HG02759 (cell line): Measurements from ENCODE around the gene CCL19.

Source experiments
- ATAC-seq: cut with Tn5 transposase; IDR thresholded peaks from one replicate; pipeline ENCODE4 v1.9.1; 2021; ENCODE audit warnings: mild to moderate bottlenecking, moderate library complexity; ENCODE audit not compliant: unreplicated experiment

CCL19 gene

GRCh38 chr9:34701023-34701768, 10.1 kb upstream of the CCL19 start:
- peak; percentile 63 for ATAC-seq

GRCh38 chr9:34694811-34695210, 3.7 kb upstream of the CCL19 start:
- no peak for ATAC-seq

GRCh38 chr9:34693560-34693959, 2.5 kb upstream of the CCL19 start:
- ATAC-seq = no peak

DNA sequence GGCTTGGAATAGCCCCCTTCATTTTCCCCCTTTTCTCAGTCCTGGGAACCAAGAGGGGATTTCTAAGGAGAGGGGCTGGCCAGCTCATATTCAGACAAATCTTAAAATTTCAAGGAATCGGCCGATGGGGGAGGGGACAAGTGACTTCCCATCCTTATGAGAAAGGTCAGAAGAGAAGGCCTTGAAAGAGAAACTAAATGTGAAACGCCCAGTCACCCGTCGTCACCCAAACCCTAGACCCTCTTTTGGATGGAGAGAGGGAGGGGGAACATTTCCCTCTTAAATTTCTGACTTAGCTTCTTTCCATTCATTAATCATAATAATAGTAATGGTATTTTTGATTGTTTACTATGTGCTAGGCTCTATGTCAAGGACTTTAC, 850 bp upstream of the CCL19 start:
- no peak for ATAC-seq

GRCh38 chr9:34689512-34689911, 1.6 kb downstream of the CCL19 start:
- ATAC-seq = no peak

DNA sequence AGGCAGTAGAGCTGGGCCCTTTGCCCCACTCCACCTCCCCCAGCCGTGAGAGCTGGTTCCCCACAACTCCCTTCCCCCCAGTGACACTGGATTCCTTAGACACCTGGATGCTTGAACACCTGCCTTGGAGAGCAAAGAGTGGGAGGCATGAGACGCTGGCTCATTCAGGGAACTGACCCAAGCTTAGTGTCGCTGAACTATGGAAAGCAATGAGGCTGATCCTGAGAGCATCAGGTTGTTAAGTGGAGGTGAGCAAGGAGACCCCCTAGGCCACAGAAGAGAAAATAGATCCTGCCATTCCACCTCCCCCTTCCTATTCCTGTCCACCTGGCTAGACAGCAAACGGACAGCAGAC, 2.0 kb downstream of the CCL19 start:
- no peak for ATAC-seq

- no peak for ATAC-seq
These were observed 2.6 kb downstream of the CCL19 start for GRCh38 chr9:34688329-34689115.

- ATAC-seq = no peak
These were observed 3.6 kb downstream of the CCL19 start for GRCh38 chr9:34687276-34688030.

GRCh38 chr9:34686732-34687131, 4.3 kb downstream of the CCL19 start:
- no peak for ATAC-seq

- no peak for ATAC-seq
These were observed 4.8 kb downstream of the CCL19 start for GRCh38 chr9:34686231-34686630.

DNA sequence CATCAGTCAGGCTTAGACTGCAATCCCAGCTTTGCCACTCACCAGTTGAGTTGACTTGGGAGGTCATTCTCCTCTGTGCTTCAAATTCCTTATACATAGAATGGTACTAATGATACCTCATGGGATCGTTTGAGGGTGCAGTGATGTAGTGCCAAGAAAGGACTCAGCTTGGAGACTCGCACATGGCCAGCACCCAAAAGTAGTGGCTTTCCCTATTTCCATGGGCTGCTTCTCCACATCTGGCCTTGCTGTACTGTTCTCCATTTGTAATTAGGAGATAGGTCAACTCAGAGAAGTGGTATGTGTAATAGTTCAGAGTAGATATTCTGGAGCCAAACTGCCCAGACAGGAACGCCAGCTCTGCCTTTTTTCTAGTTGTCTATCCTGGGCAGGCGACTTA, 5.5 kb downstream of the CCL19 start:
- no peak for ATAC-seq

DNA sequence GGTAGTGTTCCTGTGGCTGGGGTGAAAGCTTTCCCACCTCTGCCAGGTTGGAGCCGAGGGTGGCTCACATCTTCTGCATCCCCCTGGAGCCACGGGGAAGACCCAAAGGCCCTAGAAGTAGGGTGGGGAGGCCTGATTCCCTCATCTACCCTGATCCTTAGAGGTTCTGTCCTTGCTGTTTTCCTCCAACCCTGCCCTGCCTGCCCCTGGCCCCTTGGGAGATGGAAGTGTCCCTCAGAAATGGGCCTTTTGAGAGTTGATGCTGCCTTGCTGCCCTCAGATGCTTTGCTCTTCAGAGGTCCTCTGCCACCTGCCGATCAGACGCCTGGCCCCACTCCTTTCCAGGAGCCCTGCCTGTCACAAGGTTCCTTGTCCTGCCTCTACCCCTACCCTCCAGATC, 6.3 kb downstream of the CCL19 start:
- ATAC-seq = no peak

DNA sequence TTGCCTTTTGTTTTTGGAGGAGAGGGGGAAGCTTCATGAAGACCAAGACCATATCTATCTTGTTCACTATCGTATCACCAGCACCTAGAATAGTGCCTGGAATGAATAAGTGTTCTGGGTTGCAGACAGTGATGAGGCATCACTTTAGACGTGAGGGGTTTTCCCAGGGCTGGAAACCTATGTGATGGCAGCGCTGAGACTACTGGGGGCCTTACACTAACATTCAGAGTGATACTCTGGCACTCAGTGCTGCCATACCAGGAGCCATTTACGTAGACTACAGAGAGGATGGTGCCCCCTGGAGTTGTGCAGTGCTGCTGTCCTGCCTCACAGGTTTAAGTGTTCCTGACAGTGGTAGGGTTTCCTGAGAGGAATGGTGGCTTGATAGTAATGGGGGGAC, 6.9 kb downstream of the CCL19 start:
- no peak for ATAC-seq

DNA sequence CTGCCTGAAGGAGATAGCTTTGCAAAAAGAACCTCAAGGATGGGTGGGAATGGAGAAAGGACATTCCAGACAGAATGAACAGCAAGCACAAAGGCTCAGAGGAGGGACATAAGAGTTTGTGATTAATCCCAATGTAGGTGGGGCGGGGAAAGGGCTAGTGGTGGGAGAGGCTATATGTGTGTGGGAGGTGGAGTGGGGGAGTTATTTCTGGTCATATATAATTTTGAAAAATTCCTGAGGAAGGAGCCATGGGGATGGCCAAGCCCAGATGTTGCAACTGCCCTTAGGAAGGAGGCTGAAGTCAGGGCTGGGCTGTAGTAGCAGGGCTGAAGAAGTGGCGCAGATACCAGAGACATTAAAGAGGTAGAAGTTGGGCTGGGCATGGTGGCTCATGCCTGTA, 15.2 kb downstream of the CCL19 start:
- ATAC-seq = no peak

DNA sequence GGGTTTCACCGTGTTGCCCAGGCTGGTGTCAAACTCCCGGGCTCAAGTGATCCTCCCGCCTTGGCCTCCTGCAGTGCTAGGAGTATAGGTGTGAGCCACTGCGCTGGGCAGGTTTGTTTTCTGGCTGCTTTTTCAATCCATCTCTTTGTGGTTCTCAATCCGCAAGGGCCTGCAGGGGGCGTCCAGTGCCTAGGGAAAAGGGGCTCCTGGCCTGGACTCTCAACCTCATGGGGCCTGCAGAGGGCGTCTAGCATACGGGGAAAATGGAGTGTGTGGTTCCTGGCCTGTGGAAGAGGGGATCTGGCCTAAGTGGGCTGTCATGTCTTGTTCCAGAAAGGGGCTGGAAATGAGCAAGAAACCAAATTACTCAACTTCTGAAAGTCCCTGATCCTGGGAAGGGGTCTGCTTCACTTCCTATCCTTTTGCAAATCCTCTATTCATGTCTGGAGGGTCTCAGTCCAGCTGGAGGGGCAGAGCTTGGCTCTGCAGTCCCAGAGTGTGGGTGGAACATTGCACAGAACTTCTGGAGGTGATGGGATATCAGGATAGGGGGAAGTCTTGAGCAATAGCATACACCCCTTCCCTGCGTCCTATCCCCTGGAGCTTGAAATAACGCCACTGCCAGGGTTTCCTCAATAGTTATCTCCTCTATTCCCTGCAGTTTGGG, 15.9 kb downstream of the CCL19 start:
- no peak for ATAC-seq

DNA sequence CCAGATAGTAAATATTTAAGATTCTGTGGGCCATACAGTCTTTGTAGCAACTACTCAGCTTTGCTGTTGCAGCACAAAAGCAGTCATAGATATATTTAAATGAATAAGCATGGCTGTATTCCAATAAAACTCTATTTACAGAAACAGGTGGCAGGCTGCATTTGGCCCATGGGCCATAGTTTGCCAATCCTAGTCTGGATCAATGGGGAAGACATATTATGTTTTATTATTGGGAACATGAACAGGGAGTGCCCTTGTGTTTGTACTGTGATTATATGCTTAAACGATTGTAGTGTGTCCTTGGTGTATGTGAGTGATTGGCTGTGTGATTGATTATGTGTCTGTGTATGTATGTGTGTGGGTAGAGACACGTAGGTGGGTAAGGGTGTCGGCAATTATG, 16.6 kb downstream of the CCL19 start:
- no peak for ATAC-seq

GRCh38 chr9:34671307-34671706, 19.8 kb downstream of the CCL19 start:
- no peak for ATAC-seq

DNA sequence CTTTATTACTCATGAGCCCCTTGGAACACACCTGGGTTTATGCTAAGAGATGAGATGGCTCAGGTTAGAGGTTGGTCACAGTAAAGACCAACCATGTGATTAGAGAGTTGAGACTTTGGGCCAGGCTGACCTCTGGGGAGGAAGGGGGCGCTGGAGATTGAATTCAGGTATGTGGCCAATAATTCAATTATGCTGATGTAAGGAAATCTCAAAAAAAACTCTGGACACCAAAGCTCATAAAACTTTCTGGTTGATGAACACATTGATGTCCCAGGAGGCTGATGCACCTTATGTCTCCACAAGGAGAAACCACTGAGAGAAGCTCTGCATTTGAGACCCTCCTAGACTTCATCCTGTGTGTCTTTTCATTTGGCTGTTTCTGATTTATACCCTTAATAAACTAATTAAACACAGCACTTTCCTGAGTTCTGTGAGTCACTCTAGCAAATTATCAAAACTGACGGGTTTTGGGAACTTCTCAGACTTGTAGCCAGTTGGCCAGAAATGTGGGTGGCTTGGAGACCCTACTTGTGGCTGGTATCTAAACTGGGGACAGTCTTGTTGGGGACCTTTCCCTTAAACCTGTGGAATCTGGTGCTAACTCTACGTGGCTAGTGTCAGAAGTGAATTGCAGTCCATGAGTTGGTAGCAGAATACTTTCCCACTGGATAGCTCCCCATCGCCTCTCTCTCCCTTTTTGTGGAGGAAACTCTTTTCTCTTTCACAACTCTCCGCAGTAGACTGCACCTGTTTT, 21.1 kb downstream of the CCL19 start:
- no peak for ATAC-seq

- peak; percentile 77 for ATAC-seq
These were observed 25.5 kb downstream of the CCL19 start for GRCh38 chr9:34665381-34666250.

- peak; percentile 21 for ATAC-seq
These were observed 26.1 kb downstream of the CCL19 start for GRCh38 chr9:34665067-34665380.
